Uterus (tissue), 2 donors: Measurements from ENCODE around the gene PLXNC1.

Experiments
- CTCF ChIP-seq, 4 experiments: fragments of 200-600 bp in 2 of 4; fragments of 450-650 bp in 2 of 4; sonication (generic) in 2 of 4; IDR thresholded peaks; one replicate each; pipeline ENCODE4 v1.5.1; 2016 to 2019; ENCODE audit warnings: antibody characterized with exemption in 4 of 4, mild to moderate bottlenecking in 2 of 4, moderate library complexity in 1 of 4
- POLR2A ChIP-seq, 2 donors: fragments of 450-650 bp; IDR thresholded peaks; one replicate each; pipeline ENCODE4 v1.6.1; 2016; ENCODE audit warnings: antibody characterized with exemption in 2 of 2, mild to moderate bottlenecking in 1 of 2, moderate library complexity in 1 of 2

DNA sequence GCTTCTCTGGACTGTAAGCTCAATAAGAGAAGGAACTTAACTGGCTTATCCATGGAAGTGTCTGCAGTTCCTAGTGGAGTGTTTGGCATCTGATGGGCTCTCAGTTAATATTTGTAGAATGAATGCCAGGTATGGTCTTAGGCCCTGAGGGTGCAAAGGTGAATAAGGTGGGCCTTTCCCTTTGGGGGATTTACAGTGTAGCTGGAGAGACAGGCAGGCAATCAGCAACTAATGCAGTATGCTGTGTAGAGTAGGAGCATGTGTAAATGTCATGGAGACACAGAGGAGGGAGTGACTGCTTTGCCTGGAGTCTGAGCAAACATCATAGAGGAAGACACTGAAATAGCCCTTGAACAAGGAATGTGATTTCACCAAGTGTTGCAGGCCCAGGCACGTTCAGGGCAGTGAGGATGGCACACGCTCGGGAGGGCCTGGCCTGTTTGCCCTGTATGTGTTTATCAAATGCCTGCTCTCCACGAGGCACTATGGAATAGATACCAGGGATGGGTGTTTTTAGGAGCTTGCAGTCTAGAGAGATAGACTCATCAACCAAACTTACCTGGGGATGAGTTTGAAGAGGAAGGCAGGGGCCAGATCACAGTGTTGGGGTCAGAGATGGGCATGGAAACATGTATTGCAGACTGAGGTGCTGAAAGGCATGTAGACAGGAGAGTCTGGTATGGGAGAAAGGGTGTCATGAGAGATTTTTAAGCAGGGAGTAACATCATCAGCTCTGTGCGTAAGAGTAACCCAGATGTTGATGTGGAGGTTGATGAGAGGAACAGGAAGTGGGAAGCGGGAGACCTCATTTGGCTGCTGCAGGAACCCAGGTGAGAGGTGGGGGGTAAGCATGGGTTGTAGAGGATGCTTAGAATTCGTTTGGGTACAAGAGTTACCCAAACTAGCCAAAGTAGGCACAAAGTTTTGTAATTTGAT is 54.1 kb downstream of the PLXNC1 start:
- no peak for TF ChIP-seq CTCF (IDR thresholded peaks at IDR 0.05)
- no peak for TF ChIP-seq POLR2A (IDR thresholded peaks at IDR 0.05)
